Activated CD8-positive, alpha-beta memory T cell treated with anti-CD3 and anti-CD28 coated beads for 48 hours (primary cell): ENCODE measurements around the gene ZNF503.

Experiments used
- DNase-seq, 3 experiments: peaks; one replicate each; pipeline ENCODE4 v3.0.0-alpha.2; 2020; ENCODE audit warnings: low read depth in 2 of 3, low spot score in 2 of 3

Gene ZNF503

GRCh38 chr10:75401569-75402485 lies at the start of gene ZNF503:
TSS of gene ZNF503 (minus strand) at chr10:75401764. CDS start at chr10:75401419, 345 bp downstream.
- DNase-seq = no peak

GRCh38 chr10:75450644-75451640 lies 49.4 kb upstream of the ZNF503 start:
- no peak for DNase-seq

GRCh38 chr10:75450075-75450445 lies 48.5 kb upstream of the ZNF503 start:
- DNase-seq = no peak

GRCh38 chr10:75449382-75450074 lies 48.0 kb upstream of the ZNF503 start:
- no peak for DNase-seq

- no peak for DNase-seq
Observed at GRCh38 chr10:75448166-75448565, 46.6 kb upstream of the ZNF503 start.

- no peak for DNase-seq
Observed at GRCh38 chr10:75446508-75446907, 44.9 kb upstream of the ZNF503 start.

GRCh38 chr10:75444781-75445386 lies 43.3 kb upstream of the ZNF503 start:
- DNase-seq = no peak

- DNase-seq = no peak
Observed at GRCh38 chr10:75443362-75443761, 41.8 kb upstream of the ZNF503 start.

GRCh38 chr10:75441682-75442081 lies 40.1 kb upstream of the ZNF503 start:
- no peak for DNase-seq

GRCh38 chr10:75441196-75441595 lies 39.6 kb upstream of the ZNF503 start:
- DNase-seq = no peak

GRCh38 chr10:75440271-75440793 lies 38.8 kb upstream of the ZNF503 start:
- no peak for DNase-seq

- no peak for DNase-seq
Observed at GRCh38 chr10:75439811-75440210, 38.2 kb upstream of the ZNF503 start.

- DNase-seq = no peak
Observed at GRCh38 chr10:75438275-75438674, 36.7 kb upstream of the ZNF503 start.

- DNase-seq = no peak
Observed at GRCh38 chr10:75437693-75438092, 36.1 kb upstream of the ZNF503 start.

- no peak for DNase-seq
Observed at GRCh38 chr10:75436896-75437295, 35.3 kb upstream of the ZNF503 start.

GRCh38 chr10:75435291-75435690 lies 33.7 kb upstream of the ZNF503 start:
- DNase-seq = no peak

- no peak for DNase-seq
Observed at GRCh38 chr10:75434291-75434690, 32.7 kb upstream of the ZNF503 start.

- DNase-seq = no peak
Observed at GRCh38 chr10:75433216-75433615, 31.7 kb upstream of the ZNF503 start.

- DNase-seq = no peak
Observed at GRCh38 chr10:75432763-75433162, 31.2 kb upstream of the ZNF503 start.

- no peak for DNase-seq
Observed at GRCh38 chr10:75432176-75432575, 30.6 kb upstream of the ZNF503 start.
